Activated naive CD8-positive, alpha-beta T cell (primary cell): ENCODE data around the gene DRP2.
"Not testable (repeated sequence)": the region's sequence is repeated elsewhere in the genome, so short reads cannot be mapped to it uniquely, and the experiment has no call there.

Source experiments
- H3K27ac Mint-ChIP-seq: one replicate; pipeline ENCODE4 v1.8.0; 2021; ENCODE audit warnings: mixed read lengths
- H3K27me3 Mint-ChIP-seq: one replicate; pipeline ENCODE4 v1.8.0; 2021; ENCODE audit warnings: mixed read lengths
- H3K36me3 Mint-ChIP-seq: one replicate; pipeline ENCODE4 v1.8.0; 2021; ENCODE audit warnings: mixed read lengths
- H3K4me1 Mint-ChIP-seq: one replicate; pipeline ENCODE4 v1.8.0; 2021; ENCODE audit warnings: low read depth, mixed read lengths
- H3K4me3 Mint-ChIP-seq: one replicate; pipeline ENCODE4 v1.8.0; 2021; ENCODE audit warnings: mild to moderate bottlenecking, mixed read lengths
- H3K9me3 Mint-ChIP-seq: one replicate; pipeline ENCODE4 v1.8.0; 2021; ENCODE audit warnings: low read depth, mixed read lengths

Gene DRP2

GRCh38 chrX:101265869-101266428 is 46.4 kb downstream of the DRP2 start:
- H3K4me3 Mint-ChIP-seq = no peak overlapping the region
- H3K9me3 Mint-ChIP-seq = no peaks in the 10 kb centered on the region
- no peak overlapping the region for H3K27ac Mint-ChIP-seq
- H3K4me1 Mint-ChIP-seq = no peaks in the 10 kb centered on the region
- no peaks in the 10 kb centered on the region for H3K27me3 Mint-ChIP-seq
- H3K36me3 Mint-ChIP-seq = no peaks in the 10 kb centered on the region

- no peak overlapping the region for H3K4me3 Mint-ChIP-seq
- no peaks in the 10 kb centered on the region for H3K27me3 Mint-ChIP-seq
- no peaks in the 10 kb centered on the region for H3K36me3 Mint-ChIP-seq
- H3K9me3 Mint-ChIP-seq = no peaks in the 10 kb centered on the region
- no peak overlapping the region for H3K27ac Mint-ChIP-seq
- no peaks in the 10 kb centered on the region for H3K4me1 Mint-ChIP-seq
These were observed 54.6 kb downstream of the DRP2 start for GRCh38 chrX:101274198-101274597.

- Mint-ChIP-seq H3K4me1 (no peaks in the 10 kb centered on the region), H3K4me3 (no peak overlapping the region), H3K36me3 (no peaks in the 10 kb centered on the region), H3K9me3 (no peaks in the 10 kb centered on the region), H3K27me3 (no peaks in the 10 kb centered on the region), H3K27ac (no peak overlapping the region)
These were observed 56.7 kb downstream of the DRP2 start for GRCh38 chrX:101276238-101276637.

- H3K4me1 Mint-ChIP-seq = no peaks in the 10 kb centered on the region
- no peaks in the 10 kb centered on the region for H3K36me3 Mint-ChIP-seq
- no peaks in the 10 kb centered on the region for H3K9me3 Mint-ChIP-seq
- H3K4me3 Mint-ChIP-seq = no peak overlapping the region
- peaks cover 3% of the 10 kb centered on the region for H3K27me3 Mint-ChIP-seq
- no peak overlapping the region for H3K27ac Mint-ChIP-seq
These were observed 67.8 kb downstream of the DRP2 start for GRCh38 chrX:101287402-101287801.

GRCh38 chrX:101290957-101291603 is 71.5 kb downstream of the DRP2 start, which contains the start of gene TAF7L:
Gene TAF7L, minus strand, starts transcription at chrX:101291334. Its CDS starts 3,791 bp downstream, at chrX:101287543.
- H3K27me3 Mint-ChIP-seq = peaks cover 3% of the 10 kb centered on the region
- no peak within 1 kb of the TSS for H3K27ac Mint-ChIP-seq

GRCh38 chrX:101295603-101296002 is 76.0 kb downstream of the DRP2 start:
- not testable (repeated sequence) for H3K27ac Mint-ChIP-seq, H3K9me3 Mint-ChIP-seq, H3K36me3 Mint-ChIP-seq, H3K27me3 Mint-ChIP-seq, H3K4me1 Mint-ChIP-seq, H3K4me3 Mint-ChIP-seq

More at GRCh38 chrX:101290957-101291603, 71.5 kb downstream of the DRP2 start, which contains the start of gene TAF7L:
- no peaks in the 10 kb centered on the region for H3K36me3 Mint-ChIP-seq
- H3K4me1 Mint-ChIP-seq = no peaks in the 10 kb centered on the region
- no peaks in the 10 kb centered on the region for H3K9me3 Mint-ChIP-seq
- H3K4me3 Mint-ChIP-seq = no peak within 1 kb of the TSS

- H3K9me3 Mint-ChIP-seq = no peaks in the 10 kb centered on the region
- H3K4me3 Mint-ChIP-seq = no peak overlapping the region
- no peaks in the 10 kb centered on the region for H3K4me1 Mint-ChIP-seq
- no peak overlapping the region for H3K27ac Mint-ChIP-seq
- H3K36me3 Mint-ChIP-seq = no peaks in the 10 kb centered on the region
- no peaks in the 10 kb centered on the region for H3K27me3 Mint-ChIP-seq
These were observed 84.2 kb downstream of the DRP2 start for GRCh38 chrX:101303790-101304189.
